Fibroblast of mammary gland (primary cell): Measurements from ENCODE around the gene TMC3.
"Not testable (repeated sequence)": the region's sequence is repeated elsewhere in the genome, so short reads cannot be mapped to it uniquely, and the experiment has no call there.

Source experiments
- DNase-seq: peaks from one replicate; pipeline ENCODE4 v3.0.0-alpha.2; 2010; ENCODE audit warnings: low read depth
- H3K4me3 ChIP-seq: 2 replicates; pipeline ENCODE4 v1.5.1; 2011; ENCODE audit warnings: low read depth, mild to moderate bottlenecking, low read length, moderate library complexity; ENCODE audit not compliant: control insufficient read depth
- TF ChIP-seq, protein P1 (sequence below): conservative IDR thresholded peaks from 2 replicates; pipeline ENCODE4 v1.5.1; 2011; ENCODE audit warnings: low read depth, low read length, inconsistent platforms; ENCODE audit not compliant: control insufficient read depth, insufficient read depth

The TMC3 gene

DNA sequence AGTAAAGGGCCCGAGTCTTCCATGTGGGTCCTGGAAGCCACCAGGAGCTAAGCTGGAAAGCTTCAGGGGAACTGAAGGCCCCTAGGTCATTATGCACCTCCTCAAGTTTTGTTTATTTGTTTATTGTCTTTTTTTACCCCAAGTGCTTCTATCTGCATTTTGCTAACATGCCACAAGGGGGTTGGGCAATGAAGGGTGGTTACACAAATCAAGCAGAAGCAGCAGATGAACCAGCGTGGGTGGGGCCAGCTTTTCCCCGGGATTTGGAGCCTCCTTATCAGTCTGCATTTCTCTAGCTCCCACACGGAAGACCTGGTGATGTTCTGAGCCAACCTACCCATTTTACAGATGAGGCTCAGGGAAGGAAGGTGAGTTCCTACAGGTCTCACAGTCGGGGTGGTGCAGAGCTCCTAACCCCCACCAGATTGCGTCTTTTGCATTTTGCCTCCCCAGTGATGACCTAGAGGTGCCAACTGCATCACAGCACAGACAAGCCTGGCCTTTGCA is 16.8 kb downstream of the TMC3 start:
- no peak overlapping the region for H3K4me3 ChIP-seq
- TF ChIP-seq, protein P1, sequence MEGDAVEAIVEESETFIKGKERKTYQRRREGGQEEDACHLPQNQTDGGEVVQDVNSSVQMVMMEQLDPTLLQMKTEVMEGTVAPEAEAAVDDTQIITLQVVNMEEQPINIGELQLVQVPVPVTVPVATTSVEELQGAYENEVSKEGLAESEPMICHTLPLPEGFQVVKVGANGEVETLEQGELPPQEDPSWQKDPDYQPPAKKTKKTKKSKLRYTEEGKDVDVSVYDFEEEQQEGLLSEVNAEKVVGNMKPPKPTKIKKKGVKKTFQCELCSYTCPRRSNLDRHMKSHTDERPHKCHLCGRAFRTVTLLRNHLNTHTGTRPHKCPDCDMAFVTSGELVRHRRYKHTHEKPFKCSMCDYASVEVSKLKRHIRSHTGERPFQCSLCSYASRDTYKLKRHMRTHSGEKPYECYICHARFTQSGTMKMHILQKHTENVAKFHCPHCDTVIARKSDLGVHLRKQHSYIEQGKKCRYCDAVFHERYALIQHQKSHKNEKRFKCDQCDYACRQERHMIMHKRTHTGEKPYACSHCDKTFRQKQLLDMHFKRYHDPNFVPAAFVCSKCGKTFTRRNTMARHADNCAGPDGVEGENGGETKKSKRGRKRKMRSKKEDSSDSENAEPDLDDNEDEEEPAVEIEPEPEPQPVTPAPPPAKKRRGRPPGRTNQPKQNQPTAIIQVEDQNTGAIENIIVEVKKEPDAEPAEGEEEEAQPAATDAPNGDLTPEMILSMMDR, result peak; percentile 5
- DNase-seq, result no peak

DNA sequence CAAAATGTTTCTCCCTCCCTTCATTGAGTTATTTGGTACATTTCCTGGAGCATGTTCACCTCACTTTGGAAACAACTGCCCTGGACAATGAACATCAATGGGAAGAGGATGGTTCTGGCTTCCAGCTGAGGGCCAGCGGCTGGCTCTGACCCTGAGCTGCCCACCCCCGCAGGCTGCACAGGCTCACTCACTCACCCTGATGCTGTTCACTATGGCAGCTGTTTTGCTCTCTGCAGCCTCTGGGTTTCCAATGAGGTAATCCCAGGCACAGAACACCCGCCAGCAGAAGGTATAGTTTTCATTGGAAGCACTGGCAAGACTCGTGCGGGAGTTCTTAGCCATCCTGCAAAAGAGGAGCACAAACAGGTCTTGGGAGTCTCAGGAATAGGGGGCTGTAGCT is 17.8 kb downstream of the TMC3 start:
- TF ChIP-seq, protein P1, result no peak
- DNase-seq, result no peak
- no peak overlapping the region for H3K4me3 ChIP-seq

DNA sequence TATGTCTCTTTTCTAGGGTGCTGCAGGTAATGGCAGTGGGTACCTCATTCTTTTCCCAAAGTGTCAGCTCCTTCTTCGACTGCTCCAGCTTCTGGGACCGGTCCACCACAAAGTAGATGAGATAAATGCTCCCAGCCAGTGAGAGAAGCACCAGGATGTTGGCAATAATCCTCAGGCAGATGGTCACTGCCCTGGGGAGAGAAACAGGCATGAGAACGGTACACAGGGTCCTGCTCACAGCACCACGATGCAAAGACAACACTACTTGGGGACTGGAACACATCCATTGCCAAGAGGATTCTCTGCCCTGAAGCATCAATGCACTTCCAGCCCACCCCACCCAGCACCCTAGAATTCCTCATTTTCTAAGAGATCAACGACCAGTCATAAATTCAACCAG is 22.4 kb downstream of the TMC3 start:
- H3K4me3 ChIP-seq, result no peak overlapping the region
- no peak for DNase-seq
- TF ChIP-seq, protein P1, result no peak

DNA sequence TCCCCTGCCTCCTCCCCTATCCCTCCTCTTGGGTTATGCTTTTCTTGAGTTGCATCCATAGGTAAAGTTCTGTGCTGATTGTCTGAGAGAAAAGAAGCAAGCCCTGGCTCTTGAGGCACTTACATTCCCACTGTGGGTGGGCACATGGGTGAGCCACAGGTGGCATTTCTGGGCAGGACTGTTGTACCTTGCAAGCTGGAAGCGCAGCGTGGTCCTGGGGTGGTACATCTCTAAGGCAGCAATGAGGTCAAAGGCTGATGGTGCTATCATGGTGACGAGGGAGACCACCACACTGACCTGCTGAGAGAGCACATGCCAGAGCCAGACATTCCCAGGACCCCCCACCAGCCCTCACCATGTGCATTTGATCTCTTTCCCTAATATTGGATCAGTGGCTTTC is 24.7 kb downstream of the TMC3 start:
- DNase-seq, result no peak
- no peak overlapping the region for H3K4me3 ChIP-seq

DNA sequence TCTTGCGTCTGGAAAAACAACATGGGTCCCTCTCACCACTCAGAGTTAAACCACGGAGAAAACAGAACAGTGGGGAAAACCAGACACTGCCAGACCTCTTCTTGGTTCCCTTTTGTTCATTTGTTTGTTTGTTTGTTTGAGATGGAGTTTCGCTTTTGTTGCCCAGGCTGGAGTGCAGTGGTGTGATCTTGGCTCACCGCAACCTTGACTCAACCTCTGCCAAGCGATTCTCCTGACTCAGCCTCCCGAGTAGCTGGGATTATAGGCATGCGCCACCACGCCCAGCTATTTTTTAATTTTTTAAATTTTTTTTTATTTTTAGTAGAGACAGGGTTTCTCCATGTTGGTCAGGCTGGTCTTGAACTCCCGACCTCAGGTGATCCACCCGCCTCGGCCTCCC is 25.3 kb downstream of the TMC3 start:
- not testable (repeated sequence) for H3K4me3 ChIP-seq, DNase-seq

More for the DNA sequence above, 24.7 kb downstream of the TMC3 start:
- TF ChIP-seq, protein P1, result no peak

DNA sequence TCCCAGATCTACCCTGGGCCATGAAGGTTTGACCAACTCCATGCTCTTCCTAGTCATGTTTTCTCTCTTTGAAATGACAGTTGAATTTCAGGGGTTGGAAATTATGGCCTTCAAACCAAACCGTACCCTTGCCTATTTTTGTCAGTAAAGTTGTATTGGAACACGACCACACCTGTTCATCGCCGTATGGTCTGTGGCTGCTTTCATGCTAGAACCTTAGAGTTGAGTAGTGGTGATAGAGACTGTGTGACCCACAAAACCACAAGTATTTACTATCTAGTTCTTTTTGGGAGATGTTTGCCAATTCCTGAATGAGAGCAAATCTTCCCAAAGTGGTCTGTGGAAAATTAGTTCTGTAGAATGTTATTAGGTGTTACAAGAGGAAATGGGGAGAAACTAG is 26.1 kb downstream of the TMC3 start:
- no peak for DNase-seq
- H3K4me3 ChIP-seq, result no peak overlapping the region
- TF ChIP-seq, protein P1, result no peak

DNA sequence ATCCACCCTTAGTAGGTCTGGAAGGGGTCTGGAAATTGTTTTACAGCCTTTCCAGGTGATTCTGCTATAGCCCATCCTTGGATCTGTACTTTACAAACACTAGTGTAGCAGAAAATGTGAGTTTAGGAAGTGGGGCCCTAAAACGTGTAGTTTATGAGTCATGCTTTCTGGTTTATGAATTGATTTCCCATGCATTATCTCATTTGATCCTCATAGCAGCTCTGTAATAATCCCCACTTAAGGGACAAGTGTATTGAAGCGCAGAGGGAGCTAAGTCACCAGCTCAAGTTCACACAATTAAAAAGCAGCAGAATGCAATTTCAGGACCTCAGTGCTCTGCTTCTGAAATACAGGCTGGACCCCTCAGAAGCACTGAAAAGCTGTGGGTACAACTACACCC is 27.4 kb downstream of the TMC3 start:
- no peak overlapping the region for H3K4me3 ChIP-seq
- no peak for DNase-seq
- TF ChIP-seq, protein P1, result no peak
